Panc1 (cell line): ENCODE data around the gene TLE6. TPM values are rescaled to one million over a fixed set of nuclear protein-coding genes. Genes with fewer than 3 reads are reported as not detected.
A peak's percentile ranks its signal among the peaks of the same experiment; 100 is the strongest.
"Not testable (repeated sequence)": the region's sequence is repeated elsewhere in the genome, so short reads cannot be mapped to it uniquely, and the experiment has no call there.

Experiments used
- ATAC-seq: fragments of 200-7000 bp; cut with Tn5 transposase; 2 replicates; pipeline ENCODE4 v1.9.1; 2020; ENCODE audit warnings: mild to moderate bottlenecking, moderate library complexity
- Bru-seq: library from RNA; stranded (reverse); fragments of 400-500 nt; gene quantifications from one replicate; lab custom pipeline; 2021; lab: Mats Ljungman, UMichigan
- BruChase-seq, 2 experiments: library from RNA; stranded (reverse); fragments of 400-500 nt; gene quantifications; one replicate each; lab custom pipeline; 2021; lab: Mats Ljungman, UMichigan
- BruUV-seq: library from RNA; stranded (reverse); fragments of 400-500 nt; replicated peaks from 2 replicates; lab custom pipeline; 2021; lab: Mats Ljungman, UMichigan
- CTCF ChIA-PET: fragments of 300-600 bp; sonication (Branson Sonifier 250); formaldehyde crosslinking; loops from one replicate; lab custom pipeline; 2022; ENCODE audit warnings: antibody characterized with exemption; lab: Charles Lee
- POLR2A ChIA-PET: fragments of 300-600 bp; sonication (Branson Sonifier 250); formaldehyde crosslinking; loops from one replicate; lab custom pipeline; 2022; ENCODE audit warnings: antibody characterized with exemption; lab: Charles Lee
- DNase-seq: peaks from one replicate; pipeline ENCODE4 v3.0.0-alpha.2; 2010; ENCODE audit warnings: low read depth, low spot score
- H3K27ac ChIP-seq: 2 replicates; pipeline ENCODE4 v1.5.1; 2011; ENCODE audit warnings: mild to moderate bottlenecking, low read length, inconsistent platforms
- H3K27me3 ChIP-seq: fragments of 200-500 bp; sonication (Bioruptor generic); 2 replicates; pipeline ENCODE4 v1.6.0; 2014; ENCODE audit warnings: low read length, inconsistent platforms; ENCODE audit not compliant: control insufficient read depth, insufficient read depth
- H3K36me3 ChIP-seq: fragments of 200-500 bp; sonication (Bioruptor generic); 2 replicates; pipeline ENCODE4 v1.5.1; 2014; ENCODE audit warnings: inconsistent platforms, mild to moderate bottlenecking, low read length, moderate library complexity; ENCODE audit not compliant: control insufficient read depth, insufficient read depth
- H3K4me1 ChIP-seq: 2 replicates; pipeline ENCODE4 v1.5.1; 2011; ENCODE audit warnings: inconsistent platforms, mild to moderate bottlenecking, low read length, moderate library complexity; ENCODE audit not compliant: control insufficient read depth, insufficient read depth
- H3K4me3 ChIP-seq, 2 experiments: 2 replicates each; pipeline ENCODE4 v1.5.1; 2011 to 2012; ENCODE audit warnings: low read depth in 2 of 2, low read length in 2 of 2, mild to moderate bottlenecking in 2 of 2, inconsistent platforms in 1 of 2, moderate library complexity in 1 of 2
- H3K9me3 ChIP-seq: fragments of 200-500 bp; sonication (Bioruptor generic); 2 replicates; pipeline ENCODE4 v1.5.1; 2014; ENCODE audit warnings: low read depth, mild to moderate bottlenecking, inconsistent platforms, low read length, moderate library complexity; ENCODE audit not compliant: control insufficient read depth, insufficient read depth
- POLR2AphosphoS5 ChIP-seq: IDR thresholded peaks from 2 replicates; pipeline ENCODE4 v1.6.1; 2012; ENCODE audit warnings: mild to moderate bottlenecking, low read depth, low read length, moderate library complexity
- REST ChIP-seq, 2 experiments: IDR thresholded peaks; 2 replicates each; pipeline ENCODE4 v1.6.1; 2011 to 2012; ENCODE audit warnings: low read depth in 2 of 2, control low read depth in 1 of 2, low read length in 1 of 2, mild to moderate bottlenecking in 1 of 2, moderate library complexity in 1 of 2; ENCODE audit not compliant: insufficient read depth in 1 of 2
- SIN3A ChIP-seq: IDR thresholded peaks from 2 replicates; pipeline ENCODE4 v1.6.1; 2012; ENCODE audit warnings: low read depth, mild to moderate bottlenecking, low read length, moderate library complexity, borderline replicate concordance; ENCODE audit not compliant: insufficient read depth
- TCF7L2 ChIP-seq: IDR thresholded peaks from 2 replicates; pipeline ENCODE4 v1.6.1; 2011; ENCODE audit warnings: mild to moderate bottlenecking, low read depth, low read length, inconsistent platforms
- in situ Hi-C: cut with HindIII; loops from 2 replicates; pipeline ENCODE4 v1.10.0; 2016; ENCODE audit warnings: low sequenced_read_pairs, low pct_unique_long_range_greater_than_20kb
- intact Hi-C: fragments of 100-400 bp; cut with micrococcal nuclease; formaldehyde crosslinking; loops from one replicate; pipeline ENCODE4 v1.10.0; 2022; ENCODE audit not compliant: unreplicated experiment
- long read RNA-seq: library from polyadenylated mRNA; unstranded; transcript quantifications from one replicate; pipeline ENCODE4 v2.0.0, GENCODE V29; 2021; ENCODE audit not compliant: unreplicated experiment
- polyA plus RNA-seq: library from polyadenylated mRNA; unstranded; fragments of >200 nt; gene quantifications from one replicate; pipeline ENCODE4 v1.2.1, GENCODE V29; 2012; ENCODE audit warnings: missing spikeins; ENCODE audit not compliant: insufficient read length
- total RNA-seq: library from RNA; stranded (reverse); gene quantifications from one replicate; pipeline ENCODE4 v1.2.1, GENCODE V29; 2021; ENCODE audit not compliant: unreplicated experiment
- TF ChIP-seq, protein P1 (sequence below): fragments of 450-650 bp; IDR thresholded peaks from 2 replicates; pipeline ENCODE4 v1.5.1; 2017; ENCODE audit warnings: mild to moderate bottlenecking

TLE6 gene
- total RNA-seq, result 4.0 TPM
- 5.4 TPM for polyA plus RNA-seq
- Bru-seq, nascent RNA, result percentile 25 among the genes with signal in this experiment
- percentile 23 among the genes with signal in this experiment for BruChase-seq, experiment 1, labeled RNA remaining after a 2-hour chase
- percentile 31 among the genes with signal in this experiment for BruChase-seq, experiment 2, labeled RNA remaining after a 6-hour chase
- long read RNA-seq, result 0 reads

- Histone ChIP-seq H3K4me1 (peaks cover 12% of the 10 kb centered on the region), H3K9me3 (no peaks in the 10 kb centered on the region), H3K4me3 (peak within 1 kb of the TSS; percentile 56 to 79), H3K27ac (peak within 1 kb of the TSS; percentile 72), H3K27me3 (no peaks in the 10 kb centered on the region), H3K36me3 (no peaks in the 10 kb centered on the region)
- intact Hi-C loops, result no loop called here
- ChIA-PET POLR2A (no interaction called here), CTCF (interaction anchor here (1.0 kb wide), 1 partner anchor 132 kb away, joined by 3 read pairs; no protein-coding TSS in a partner anchor)
- in situ Hi-C loops, result no loop called here
- peak; percentile 53 for DNase-seq
- ATAC-seq, result peak; percentile 98
- BruUV-seq, result no TSS peak
- TF ChIP-seq TCF7L2, result peak; percentile 88
- TF ChIP-seq, protein P1, sequence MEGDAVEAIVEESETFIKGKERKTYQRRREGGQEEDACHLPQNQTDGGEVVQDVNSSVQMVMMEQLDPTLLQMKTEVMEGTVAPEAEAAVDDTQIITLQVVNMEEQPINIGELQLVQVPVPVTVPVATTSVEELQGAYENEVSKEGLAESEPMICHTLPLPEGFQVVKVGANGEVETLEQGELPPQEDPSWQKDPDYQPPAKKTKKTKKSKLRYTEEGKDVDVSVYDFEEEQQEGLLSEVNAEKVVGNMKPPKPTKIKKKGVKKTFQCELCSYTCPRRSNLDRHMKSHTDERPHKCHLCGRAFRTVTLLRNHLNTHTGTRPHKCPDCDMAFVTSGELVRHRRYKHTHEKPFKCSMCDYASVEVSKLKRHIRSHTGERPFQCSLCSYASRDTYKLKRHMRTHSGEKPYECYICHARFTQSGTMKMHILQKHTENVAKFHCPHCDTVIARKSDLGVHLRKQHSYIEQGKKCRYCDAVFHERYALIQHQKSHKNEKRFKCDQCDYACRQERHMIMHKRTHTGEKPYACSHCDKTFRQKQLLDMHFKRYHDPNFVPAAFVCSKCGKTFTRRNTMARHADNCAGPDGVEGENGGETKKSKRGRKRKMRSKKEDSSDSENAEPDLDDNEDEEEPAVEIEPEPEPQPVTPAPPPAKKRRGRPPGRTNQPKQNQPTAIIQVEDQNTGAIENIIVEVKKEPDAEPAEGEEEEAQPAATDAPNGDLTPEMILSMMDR, result no peak
Observed at GRCh38 chr19:2977001-2977745, at the start of gene TLE6. Gene TLE6, plus strand, starts transcription at chr19:2977564. Its CDS starts 670 bp downstream, at chr19:2978234.

DNA sequence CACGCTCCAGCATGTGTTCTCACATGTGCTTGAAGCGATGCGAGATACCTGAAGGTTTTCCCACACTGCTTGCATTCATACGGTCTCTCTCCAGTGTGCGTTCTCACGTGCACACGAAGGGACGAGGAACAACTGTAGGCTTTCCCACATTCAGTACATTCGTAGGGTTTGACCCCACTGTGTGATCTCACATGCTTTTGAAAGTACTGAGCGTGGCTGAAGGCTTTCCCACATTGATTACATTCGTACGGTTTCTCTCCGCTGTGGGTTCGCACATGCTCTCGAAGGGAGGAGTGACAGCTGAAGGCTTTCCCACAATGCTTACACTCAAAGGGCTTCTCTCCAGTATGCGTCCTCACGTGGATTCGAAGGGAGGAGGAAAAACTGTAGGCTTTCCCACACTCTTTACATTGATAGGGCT is 43.9 kb upstream of the TLE6 start:
- no peaks in the 10 kb centered on the region for H3K27me3 ChIP-seq
- H3K4me1 ChIP-seq, result no peaks in the 10 kb centered on the region
- ATAC-seq (no peak), DNase-seq (no peak)
- POLR2A ChIA-PET, result no interaction called here
- intact Hi-C loops, result no loop called here
- no peak overlapping the region for H3K4me3 ChIP-seq
- TF ChIP-seq POLR2AphosphoS5 (no peak), SIN3A (no peak), REST (IDR thresholded peaks at IDR 0.05; ENCODE audit: insufficient read depth in 1 of 2, low read depth in 2 of 2, low read length in 1 of 2) (no peak), TCF7L2 (no peak)
- TF ChIP-seq, protein P1, result no peak
- H3K27ac ChIP-seq, result no peak overlapping the region
- no TSS peak for BruUV-seq
- H3K9me3 ChIP-seq, result peaks cover 31% of the 10 kb centered on the region
- in situ Hi-C loops, result no loop called here
- peaks cover 3% of the 10 kb centered on the region; the same call in 1 of the 2 replicates for H3K36me3 ChIP-seq
- CTCF ChIA-PET, result no interaction called here

GRCh38 chr19:2935863-2936262 is 41.5 kb upstream of the TLE6 start:
- in situ Hi-C loops, ATAC-seq, DNase-seq, H3K36me3 ChIP-seq, intact Hi-C loops, H3K4me3 ChIP-seq, H3K4me1 ChIP-seq, H3K27me3 ChIP-seq, BruUV-seq, H3K27ac ChIP-seq, CTCF ChIA-PET, POLR2A ChIA-PET: not testable (repeated sequence)
- peaks cover 29% of the 10 kb centered on the region for H3K9me3 ChIP-seq
